Measurements from ENCODE around the gene ADAT1.

ADAT1 gene

DNA sequence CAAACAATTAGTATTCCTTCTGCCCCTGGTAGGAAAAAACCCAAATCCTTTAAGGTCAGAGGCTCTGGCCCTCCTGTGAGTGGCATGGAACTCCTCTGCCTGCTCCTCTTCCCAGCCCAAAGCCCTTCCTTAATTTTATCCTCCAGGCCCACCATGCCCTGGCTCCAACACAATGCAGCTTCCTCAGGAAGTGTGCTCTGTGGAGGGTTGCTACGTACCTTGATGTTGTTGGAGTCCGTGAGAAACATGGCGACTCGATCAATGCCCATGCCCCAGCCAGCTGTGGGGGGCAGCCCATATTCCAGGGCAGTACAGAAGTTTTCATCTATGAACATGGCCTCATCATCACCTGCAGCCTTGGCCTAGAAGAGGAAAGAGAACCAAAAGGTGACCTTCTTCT lies 5.3 kb upstream of the ADAT1 start:
- Histone ChIP-seq H3K23ac (ENCODE audit: low read length in 2 of 2) (no peak overlapping the region), H2AK5ac (ENCODE audit: low read length, severe bottlenecking) (no peak overlapping the region), H3K27me3 (ENCODE audit: control insufficient read depth in 1 of 2, insufficient read depth in 1 of 2, low read length in 2 of 2) (no peaks in the 10 kb centered on the region), H3K27ac (ENCODE audit: low read length, poor library complexity, severe bottlenecking) (no peak overlapping the region), H3K4ac (ENCODE audit: low read depth in 1 of 2, low read length in 2 of 2) (no peak overlapping the region), H3K14ac (ENCODE audit: low read length in 2 of 2) (no peak overlapping the region), H3K4me1 (ENCODE audit: control insufficient read depth, insufficient read depth, low read depth, low read length) (no peaks in the 10 kb centered on the region), H2AFZ (ENCODE audit: low read depth, low read length) (no peak overlapping the region), H3K18ac (ENCODE audit: low read depth in 1 of 2, low read length in 2 of 2) (no peak overlapping the region), H3K4me2 (ENCODE audit: low read length, poor library complexity, severe bottlenecking) (no peak overlapping the region), H2BK120ac (ENCODE audit: low read depth, low read length) (no peak overlapping the region), H3K4me3 (ENCODE audit: insufficient read depth in 1 of 2, low read depth in 1 of 2, low read length in 2 of 2) (no peak overlapping the region), H3K9me3 (ENCODE audit: control insufficient read depth, low read length) (no peaks in the 10 kb centered on the region), H2BK12ac (ENCODE audit: low read length in 2 of 2) (no peak overlapping the region), H2BK15ac (ENCODE audit: low read depth, poor library complexity, severe bottlenecking) (no peak overlapping the region), H3K9ac (ENCODE audit: low read length) (no peak overlapping the region), H3K36me3 (ENCODE audit: control insufficient read depth in 1 of 2, insufficient read depth in 2 of 2, low read depth in 1 of 2, low read length in 2 of 2) (peaks cover 61 to 77% of the 10 kb centered on the region in 2 experiments), H4K91ac (ENCODE audit: low read length) (no peak overlapping the region), H4K8ac (ENCODE audit: low read length) (no peak overlapping the region), H2BK5ac (ENCODE audit: low read depth, low read length, poor library complexity, severe bottlenecking) (no peak overlapping the region), H3K79me1 (replicated peaks; ENCODE audit: low read length, poor library complexity, severe bottlenecking) (peaks cover 16% of the 10 kb centered on the region)
- 98% methylated on average over 4 of the region's 4 CpGs for WGBS
- DNase-seq, result no peak

DNA sequence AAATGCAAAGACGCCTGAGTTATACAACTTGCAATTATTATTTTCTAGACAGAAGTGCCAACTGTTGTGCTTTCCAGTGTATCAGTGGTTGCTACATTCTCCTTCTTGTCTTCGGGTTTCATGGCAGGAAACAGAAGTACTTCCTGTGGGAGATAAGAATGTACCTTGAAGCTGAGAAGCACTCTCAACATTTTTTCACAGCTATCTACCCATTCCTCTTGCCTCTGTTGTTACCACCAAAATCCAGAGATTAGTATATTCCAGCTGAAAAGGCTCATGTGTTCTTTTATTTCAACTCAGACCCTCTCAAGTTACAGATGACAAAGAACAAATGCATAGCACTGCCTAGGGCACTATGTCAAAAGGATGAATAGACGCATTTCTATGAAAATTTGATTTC lies 4.8 kb upstream of the ADAT1 start:
- Histone ChIP-seq H3K4me3 (ENCODE audit: insufficient read depth in 1 of 2, low read depth in 1 of 2, low read length in 2 of 2) (no peak overlapping the region), H2BK15ac (ENCODE audit: low read depth, poor library complexity, severe bottlenecking) (no peak overlapping the region), H3K79me1 (replicated peaks; ENCODE audit: low read length, poor library complexity, severe bottlenecking) (peaks cover 16% of the 10 kb centered on the region), H3K18ac (ENCODE audit: low read depth in 1 of 2, low read length in 2 of 2) (no peak overlapping the region), H3K9me3 (ENCODE audit: control insufficient read depth, low read length) (no peaks in the 10 kb centered on the region), H3K4me1 (ENCODE audit: control insufficient read depth, insufficient read depth, low read depth, low read length) (no peaks in the 10 kb centered on the region), H3K27me3 (ENCODE audit: control insufficient read depth in 1 of 2, insufficient read depth in 1 of 2, low read length in 2 of 2) (no peaks in the 10 kb centered on the region), H2BK120ac (ENCODE audit: low read depth, low read length) (no peak overlapping the region), H2BK5ac (ENCODE audit: low read depth, low read length, poor library complexity, severe bottlenecking) (no peak overlapping the region), H3K14ac (ENCODE audit: low read length in 2 of 2) (no peak overlapping the region), H2BK12ac (ENCODE audit: low read length in 2 of 2) (no peak overlapping the region), H3K23ac (ENCODE audit: low read length in 2 of 2) (no peak overlapping the region), H3K4ac (ENCODE audit: low read depth in 1 of 2, low read length in 2 of 2) (no peak overlapping the region), H3K27ac (ENCODE audit: low read length, poor library complexity, severe bottlenecking) (no peak overlapping the region), H2AK5ac (ENCODE audit: low read length, severe bottlenecking) (no peak overlapping the region), H2AFZ (ENCODE audit: low read depth, low read length) (no peak overlapping the region), H3K36me3 (ENCODE audit: control insufficient read depth in 1 of 2, insufficient read depth in 2 of 2, low read depth in 1 of 2, low read length in 2 of 2) (peaks cover 58 to 72% of the 10 kb centered on the region in 2 experiments), H3K4me2 (ENCODE audit: low read length, poor library complexity, severe bottlenecking) (no peak overlapping the region), H3K9ac (ENCODE audit: low read length) (no peak overlapping the region), H4K91ac (ENCODE audit: low read length) (no peak overlapping the region), H4K8ac (ENCODE audit: low read length) (no peak overlapping the region)
- WGBS, result 64% methylated on average over 3 of the region's 3 CpGs
- no peak for DNase-seq

DNA sequence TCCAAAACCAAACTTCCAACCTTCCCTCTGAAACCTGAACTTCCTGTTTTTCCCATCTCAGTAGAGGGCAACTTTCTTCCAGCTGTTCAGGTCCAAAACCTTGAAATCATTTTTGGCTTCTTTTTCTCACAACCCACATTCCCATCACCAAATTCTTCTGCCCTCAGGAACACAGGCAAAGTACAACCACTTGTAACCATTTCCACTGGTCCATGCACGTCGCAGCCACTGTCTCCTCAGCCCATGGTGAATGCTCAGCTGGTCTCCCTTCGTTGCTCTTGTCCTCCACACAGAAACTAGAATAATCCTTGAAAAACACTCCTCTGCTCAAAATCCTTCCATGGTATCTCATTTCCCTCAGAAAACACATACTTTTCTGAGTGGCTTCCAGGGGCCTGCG lies 3.7 kb upstream of the ADAT1 start:
- Histone ChIP-seq H3K27me3 (ENCODE audit: control insufficient read depth in 1 of 2, insufficient read depth in 1 of 2, low read length in 2 of 2) (no peaks in the 10 kb centered on the region), H4K8ac (ENCODE audit: low read length) (no peak overlapping the region), H3K4me1 (ENCODE audit: control insufficient read depth, insufficient read depth, low read depth, low read length) (peaks cover 4% of the 10 kb centered on the region), H2BK15ac (ENCODE audit: low read depth, poor library complexity, severe bottlenecking) (no peak overlapping the region), H3K4ac (ENCODE audit: low read depth in 1 of 2, low read length in 2 of 2) (no peak overlapping the region), H2BK5ac (ENCODE audit: low read depth, low read length, poor library complexity, severe bottlenecking) (no peak overlapping the region), H3K79me1 (replicated peaks; ENCODE audit: low read length, poor library complexity, severe bottlenecking) (peaks cover 13% of the 10 kb centered on the region), H3K36me3 (ENCODE audit: control insufficient read depth in 1 of 2, insufficient read depth in 2 of 2, low read depth in 1 of 2, low read length in 2 of 2) (peaks cover 52 to 63% of the 10 kb centered on the region in 2 experiments), H3K4me3 (ENCODE audit: insufficient read depth in 1 of 2, low read depth in 1 of 2, low read length in 2 of 2) (no peak overlapping the region), H3K9me3 (ENCODE audit: control insufficient read depth, low read length) (no peaks in the 10 kb centered on the region), H2BK120ac (ENCODE audit: low read depth, low read length) (no peak overlapping the region), H2BK12ac (ENCODE audit: low read length in 2 of 2) (no peak overlapping the region), H4K91ac (ENCODE audit: low read length) (no peak overlapping the region), H3K18ac (ENCODE audit: low read depth in 1 of 2, low read length in 2 of 2) (no peak overlapping the region), H3K27ac (ENCODE audit: low read length, poor library complexity, severe bottlenecking) (no peak overlapping the region), H2AK5ac (ENCODE audit: low read length, severe bottlenecking) (no peak overlapping the region), H3K23ac (ENCODE audit: low read length in 2 of 2) (no peak overlapping the region), H3K9ac (ENCODE audit: low read length) (no peak overlapping the region), H2AFZ (ENCODE audit: low read depth, low read length) (no peak overlapping the region), H3K4me2 (ENCODE audit: low read length, poor library complexity, severe bottlenecking) (no peak overlapping the region), H3K14ac (ENCODE audit: low read length in 2 of 2) (no peak overlapping the region)
- WGBS, result 97% methylated on average over 4 of the region's 4 CpGs
- no peak for DNase-seq

DNA sequence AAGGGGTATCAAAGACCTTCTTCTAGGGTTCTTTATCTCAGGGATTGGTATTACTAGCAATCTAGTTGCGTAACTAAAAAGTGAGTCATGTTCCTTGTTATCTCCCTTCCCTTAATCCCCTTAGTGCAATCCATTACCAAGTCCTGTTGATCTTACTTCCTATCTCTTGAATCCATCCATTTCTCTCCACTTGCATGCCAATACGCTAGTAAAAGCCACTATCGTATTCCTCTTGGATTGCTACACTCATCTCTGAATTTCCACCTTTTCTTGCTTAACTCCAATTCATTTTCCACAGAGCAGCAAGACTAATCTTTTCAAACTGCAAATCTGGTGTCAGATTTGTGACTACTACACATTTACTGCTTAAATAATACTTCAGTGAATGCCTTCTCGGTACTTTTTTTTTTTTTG lies 1.8 kb upstream of the ADAT1 start:
- Histone ChIP-seq H3K27ac (ENCODE audit: low read length, poor library complexity, severe bottlenecking) (no peak overlapping the region), H3K23ac (ENCODE audit: low read length in 2 of 2) (no peak overlapping the region), H3K4me3 (ENCODE audit: insufficient read depth in 1 of 2, low read depth in 1 of 2, low read length in 2 of 2) (no peak overlapping the region), H3K9ac (ENCODE audit: low read length) (peak overlapping the region; percentile 4), H2BK15ac (ENCODE audit: low read depth, poor library complexity, severe bottlenecking) (no peak overlapping the region), H3K36me3 (ENCODE audit: control insufficient read depth in 1 of 2, insufficient read depth in 2 of 2, low read depth in 1 of 2, low read length in 2 of 2) (peaks cover 41 to 53% of the 10 kb centered on the region in 2 experiments), H3K18ac (ENCODE audit: low read depth in 1 of 2, low read length in 2 of 2) (no peak overlapping the region), H2AK5ac (ENCODE audit: low read length, severe bottlenecking) (no peak overlapping the region), H3K4me2 (ENCODE audit: low read length, poor library complexity, severe bottlenecking) (no peak overlapping the region), H3K9me3 (ENCODE audit: control insufficient read depth, low read length) (no peaks in the 10 kb centered on the region), H3K4me1 (ENCODE audit: control insufficient read depth, insufficient read depth, low read depth, low read length) (peaks cover 10% of the 10 kb centered on the region), H3K79me1 (replicated peaks; ENCODE audit: low read length, poor library complexity, severe bottlenecking) (peaks cover 13% of the 10 kb centered on the region), H3K27me3 (ENCODE audit: control insufficient read depth in 1 of 2, insufficient read depth in 1 of 2, low read length in 2 of 2) (no peaks in the 10 kb centered on the region), H2AFZ (ENCODE audit: low read depth, low read length) (no peak overlapping the region), H2BK5ac (ENCODE audit: low read depth, low read length, poor library complexity, severe bottlenecking) (no peak overlapping the region), H2BK12ac (ENCODE audit: low read length in 2 of 2) (no peak overlapping the region), H3K4ac (ENCODE audit: low read depth in 1 of 2, low read length in 2 of 2) (no peak overlapping the region), H4K91ac (ENCODE audit: low read length) (no peak overlapping the region), H3K14ac (ENCODE audit: low read length in 2 of 2) (no peak overlapping the region), H4K8ac (ENCODE audit: low read length) (no peak overlapping the region), H2BK120ac (ENCODE audit: low read depth, low read length) (no peak overlapping the region)
- 53% methylated on average over 4 of the region's 4 CpGs for WGBS
- DNase-seq, result peak; percentile 78
